GM11168 (cell line): ENCODE data around the gene PPP1R18.

Experiments
- in situ Hi-C: fragments of 300-500 bp; cut with MboI; formaldehyde crosslinking; loops from one replicate; pipeline ENCODE4 v1.12.0; 2022; ENCODE audit warnings: low sequenced_read_pairs; ENCODE audit not compliant: unreplicated experiment

Gene PPP1R18

DNA sequence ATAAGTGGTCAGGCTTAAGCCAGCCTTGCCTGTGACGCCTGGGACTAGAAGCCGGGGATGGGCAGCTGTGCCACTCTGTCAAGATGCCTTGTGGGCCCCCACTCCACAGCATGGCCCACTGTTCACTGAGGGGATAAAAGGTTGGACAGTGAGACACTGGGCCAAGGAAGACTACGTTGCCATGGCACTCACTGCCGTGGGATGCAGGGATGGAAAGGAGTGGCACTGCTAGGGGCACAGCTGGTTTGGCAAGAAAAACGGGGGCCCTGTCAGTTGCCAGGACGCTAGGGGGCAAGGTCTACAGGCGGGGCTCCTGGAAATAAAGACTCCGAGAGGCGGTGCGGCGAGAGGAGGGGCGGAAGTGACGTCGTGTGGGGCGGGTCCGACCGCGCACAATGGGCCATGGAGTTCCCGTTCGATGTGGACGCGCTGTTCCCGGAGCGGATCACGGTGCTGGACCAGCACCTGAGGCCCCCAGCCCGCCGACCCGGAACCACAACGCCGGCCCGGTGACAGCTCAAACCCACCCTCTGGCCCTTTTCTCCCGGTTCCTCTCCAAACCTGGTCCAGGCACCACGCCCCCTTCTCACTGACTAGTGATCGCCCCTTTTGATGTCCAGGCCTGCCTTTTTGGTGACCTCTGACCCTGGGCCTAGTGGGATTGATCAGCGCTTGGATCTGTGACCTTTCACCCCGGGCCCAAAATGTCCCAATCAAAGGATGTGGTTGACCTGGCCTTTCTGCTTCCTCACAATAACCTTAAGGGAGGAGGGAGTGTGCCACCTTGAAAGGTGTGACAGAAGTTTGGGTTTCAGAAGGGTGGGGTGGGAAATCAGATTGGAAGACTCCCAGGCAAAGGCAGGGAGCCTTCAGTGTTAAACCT is 59.7 kb downstream of the PPP1R18 start, which contains the start of gene ATAT1:
Gene ATAT1 (plus strand): TSS at position 391 of the 883 bp plus-strand sequence.
- in situ Hi-C loops: no loop called here
